Measurements from ENCODE around the gene PPM1H.

Gene PPM1H

DNA sequence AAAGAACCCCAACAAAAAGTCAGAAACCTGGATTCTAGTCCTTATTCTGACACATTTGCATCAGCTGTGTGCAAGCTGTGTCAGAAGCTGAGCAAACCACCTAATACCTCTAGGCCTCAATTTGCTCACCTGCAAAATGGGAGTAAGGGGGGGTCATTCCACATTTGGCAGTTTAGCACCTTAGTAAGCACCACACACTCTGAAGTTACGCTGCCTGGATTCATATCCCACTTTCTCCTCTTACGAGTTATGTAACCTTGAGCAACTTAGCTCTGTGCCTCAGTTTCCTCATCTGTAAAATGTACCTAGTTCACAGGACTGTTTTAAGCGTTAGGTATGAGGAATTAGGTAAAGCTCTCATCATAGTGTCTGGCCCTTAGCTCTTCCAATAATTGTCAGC is 218.9 kb downstream of the PPM1H start:
- DNase-seq (ENCODE audit: low read depth in 1 of 2, low spot score in 1 of 2): no peak

DNA sequence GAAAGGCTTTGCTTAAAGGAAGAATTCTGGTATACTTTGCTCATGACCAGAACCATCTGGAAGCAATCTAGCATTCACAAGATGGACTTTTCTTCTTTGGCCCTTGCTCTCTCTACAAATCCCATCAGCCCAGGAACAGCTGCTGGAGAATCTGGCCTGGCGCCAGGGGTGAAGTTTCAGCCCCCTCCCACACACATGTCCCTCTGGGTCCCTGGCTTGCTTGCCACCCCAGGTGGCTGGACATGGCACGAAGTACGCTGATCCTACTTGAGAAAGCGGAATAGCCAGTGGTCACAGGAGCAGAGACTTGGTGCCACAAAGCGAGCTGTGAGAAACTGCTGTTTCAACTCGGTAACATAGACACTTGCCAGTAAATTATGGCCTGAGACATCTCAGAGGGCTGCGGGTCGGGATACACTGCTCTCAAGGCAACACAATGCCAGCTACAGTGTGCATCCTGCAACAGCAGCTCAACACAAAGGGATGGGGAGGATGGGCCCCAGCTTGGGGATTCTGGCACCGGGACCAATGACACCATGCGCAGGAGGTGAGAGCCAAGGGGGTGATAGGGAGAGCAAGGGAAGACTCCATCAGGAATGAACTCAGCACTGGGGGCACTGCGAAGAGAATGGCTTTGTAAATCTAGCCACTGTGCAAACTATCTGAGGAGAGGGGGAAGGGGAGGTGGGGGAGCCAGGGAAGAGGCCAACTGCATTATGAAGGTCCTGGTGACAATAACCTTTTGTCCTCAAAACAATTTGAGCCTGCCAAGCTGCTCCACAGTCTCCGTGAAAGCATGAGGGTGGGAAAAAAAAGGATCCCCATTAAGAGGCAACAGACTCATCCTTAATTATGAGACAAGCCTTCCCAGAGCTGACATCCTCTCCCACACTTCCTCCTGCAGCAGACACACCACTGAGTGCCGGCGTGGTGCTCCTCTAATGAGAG is 219.9 kb downstream of the PPM1H start:
- no peak for DNase-seq (ENCODE audit: low read depth in 1 of 2, low spot score in 1 of 2)

DNA sequence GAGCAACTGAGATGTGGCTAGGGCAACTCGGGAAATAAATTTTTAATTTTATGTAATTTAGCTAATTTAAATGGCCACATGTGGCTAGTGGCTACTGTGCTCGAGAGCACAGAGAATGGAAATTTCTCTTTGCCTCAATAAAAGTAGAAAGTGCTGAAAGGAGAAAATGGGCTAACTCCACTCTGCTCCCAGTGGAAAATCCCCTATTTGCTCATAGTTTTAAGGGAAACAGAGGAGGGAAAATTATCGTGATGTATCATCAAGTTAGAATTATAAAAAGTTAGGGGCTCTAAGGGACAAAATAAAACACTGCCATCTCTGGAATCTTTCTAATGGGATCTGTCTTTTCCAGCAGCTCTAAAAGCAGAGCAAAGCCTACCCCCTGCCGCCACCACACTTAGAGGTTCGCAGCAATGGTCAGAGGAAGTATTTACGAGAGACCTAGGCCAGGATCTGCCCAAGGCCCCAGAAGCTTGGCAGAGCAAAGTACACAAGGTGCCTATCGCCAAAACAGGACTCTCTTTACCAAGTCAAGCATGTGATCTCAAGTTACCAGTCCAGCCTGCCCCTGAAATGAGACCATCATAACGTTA is 220.7 kb downstream of the PPM1H start:
- no peak for DNase-seq (ENCODE audit: low read depth in 1 of 2, low spot score in 1 of 2)

DNA sequence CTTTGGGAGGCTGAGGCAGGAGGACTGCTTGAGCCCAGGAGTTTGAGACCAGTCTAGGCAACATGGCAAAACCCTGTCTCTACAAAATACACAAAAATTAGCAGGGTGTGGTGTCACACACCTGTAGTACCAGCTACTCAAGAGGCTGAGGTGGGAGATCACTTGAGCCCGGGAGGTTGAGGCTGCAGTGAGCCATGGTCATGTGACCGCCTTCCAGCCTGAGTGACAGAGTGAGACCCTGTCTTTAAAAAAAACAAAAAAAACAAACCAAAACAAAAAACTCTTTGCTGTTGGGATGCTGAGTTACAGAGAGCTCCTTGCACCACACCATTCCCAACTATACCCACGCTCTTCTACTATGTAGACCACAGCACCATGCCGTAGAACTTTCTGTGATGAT is 221.2 kb downstream of the PPM1H start:
- no peak for DNase-seq (ENCODE audit: low read depth in 1 of 2, low spot score in 1 of 2)

DNA sequence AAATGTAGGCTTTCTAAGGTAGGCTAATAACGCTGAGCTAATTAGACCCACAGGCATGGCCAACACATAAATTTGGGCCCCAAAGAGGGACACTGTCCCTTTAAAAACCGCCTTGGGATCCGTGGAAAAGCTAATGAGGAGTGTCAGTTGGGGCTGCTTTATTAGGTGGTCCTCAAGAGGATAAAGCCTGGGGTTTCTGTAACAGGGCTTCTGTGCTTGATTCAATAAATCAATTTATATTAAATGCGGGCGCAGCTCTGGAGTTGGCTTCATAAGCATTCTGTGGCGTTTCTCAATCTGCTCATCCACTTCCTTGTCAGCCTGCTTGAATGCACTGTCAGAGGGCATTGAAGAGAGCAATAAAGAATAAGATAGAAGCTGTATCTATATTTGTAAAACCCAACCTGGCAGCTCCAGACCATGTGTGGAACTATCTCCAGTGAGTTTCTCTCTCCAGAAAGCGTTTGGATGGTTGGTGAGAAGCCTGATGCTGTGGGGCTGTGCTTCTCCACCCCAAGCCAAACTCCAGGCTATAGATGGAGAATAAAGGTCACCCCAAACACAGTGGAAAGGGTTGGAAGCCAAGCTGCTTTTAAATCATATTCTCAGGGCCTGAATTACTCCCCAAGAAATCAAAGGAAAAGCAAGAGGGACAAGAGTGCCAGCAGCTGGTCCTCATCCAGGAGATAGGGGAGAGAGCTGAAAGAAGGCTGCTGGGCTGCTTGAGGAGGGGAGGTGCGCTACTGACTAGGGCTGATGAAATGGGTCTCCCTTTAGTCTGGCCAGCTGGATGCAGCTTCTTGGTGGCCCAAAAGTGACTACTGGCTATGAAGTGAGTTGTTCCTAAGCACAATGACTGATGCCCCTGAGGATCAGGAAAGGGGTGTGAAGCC is 222.0 kb downstream of the PPM1H start:
- DNase-seq (ENCODE audit: low read depth in 1 of 2, low spot score in 1 of 2): no peak

DNA sequence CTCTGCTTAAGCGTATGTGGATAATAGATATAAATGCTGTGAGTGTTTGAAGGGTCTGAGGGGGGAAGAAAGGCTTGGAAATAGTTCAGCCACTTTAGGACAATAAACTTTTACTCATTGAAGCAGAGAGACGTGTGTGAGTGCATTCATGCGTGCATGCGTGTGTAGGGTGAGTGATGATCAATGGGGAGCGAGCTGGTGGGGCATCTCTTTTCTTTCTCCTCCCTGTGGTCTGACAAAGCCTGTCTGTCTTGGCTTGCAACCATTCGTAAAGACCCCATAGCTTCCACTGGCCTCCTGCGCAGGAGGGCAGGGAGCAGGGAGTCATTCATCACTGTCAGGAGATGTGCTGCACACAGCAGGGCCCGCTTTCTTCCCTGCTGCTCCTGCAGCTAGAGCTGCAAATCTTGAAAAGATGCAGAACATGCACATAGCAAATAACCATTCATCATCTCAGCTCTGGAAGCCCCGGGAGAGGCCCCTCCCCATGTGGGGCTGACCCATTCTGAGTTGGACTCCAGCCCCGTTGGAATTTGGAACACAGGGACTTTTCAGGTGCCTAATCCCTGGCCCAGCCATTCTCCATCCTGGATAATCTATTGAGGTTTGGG is 223.2 kb downstream of the PPM1H start:
- DNase-seq (ENCODE audit: low read depth in 1 of 2, low spot score in 1 of 2): no peak

DNA sequence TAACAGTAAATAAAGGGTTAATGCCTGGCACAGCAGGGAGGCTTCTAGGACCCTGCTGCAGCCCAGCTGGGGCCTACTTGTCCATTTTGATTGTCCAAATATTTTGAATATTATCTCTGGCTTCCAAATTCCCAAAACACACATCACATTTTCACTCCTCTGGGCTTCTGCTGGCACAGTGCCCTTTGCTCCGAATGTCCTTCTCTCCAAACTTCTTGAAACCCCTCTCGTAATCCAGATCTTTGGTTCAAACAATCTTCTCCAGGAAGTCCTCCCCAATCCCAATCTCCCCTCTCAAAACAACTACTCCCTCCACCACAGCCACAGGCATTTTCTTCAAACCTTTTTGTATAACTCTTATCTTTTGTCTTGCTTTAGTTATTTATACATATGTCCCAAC is 225.6 kb downstream of the PPM1H start:
- DNase-seq (ENCODE audit: low read depth in 1 of 2, low spot score in 1 of 2): no peak

DNA sequence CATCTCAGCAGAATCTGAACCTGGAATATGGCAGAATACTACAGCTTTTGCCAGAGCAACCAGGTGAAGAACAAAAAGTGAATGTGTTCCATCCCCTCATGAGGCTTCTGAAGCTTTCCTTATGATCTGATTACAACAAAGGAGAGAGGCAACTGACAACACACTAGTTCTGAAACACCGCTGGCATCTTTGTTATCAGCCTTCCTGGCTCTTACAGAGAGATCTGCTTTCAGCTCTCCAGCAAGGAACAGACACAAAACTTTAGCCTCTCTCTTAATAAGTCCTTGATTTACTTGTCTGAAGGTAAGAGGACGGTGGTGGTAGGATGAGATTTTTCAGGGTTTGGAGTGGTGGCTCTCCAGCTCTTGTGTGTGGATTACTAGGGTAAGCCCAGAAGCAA is 227.0 kb downstream of the PPM1H start:
- no peak for DNase-seq (ENCODE audit: low read depth in 1 of 2, low spot score in 1 of 2)

DNA sequence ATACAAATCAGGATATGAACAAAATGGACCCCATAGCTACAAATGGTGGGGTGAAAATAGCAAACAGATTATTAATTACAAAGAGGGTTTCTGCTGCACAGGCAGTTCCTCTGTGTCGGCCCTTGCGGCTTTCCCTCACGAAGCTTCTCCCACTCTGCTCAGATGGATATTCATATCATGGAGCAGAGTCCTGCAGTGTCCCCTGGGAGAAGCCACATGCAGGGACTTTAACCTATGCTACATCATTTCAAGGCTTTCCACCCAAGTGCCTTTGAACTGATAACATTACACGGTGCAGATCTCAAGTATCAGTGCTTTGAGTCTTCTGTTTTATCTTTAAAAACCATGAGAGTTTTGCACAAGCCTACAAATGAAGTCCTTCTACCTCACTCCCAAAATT is 229.1 kb downstream of the PPM1H start:
- no peak for DNase-seq (ENCODE audit: low read depth in 1 of 2, low spot score in 1 of 2)

DNA sequence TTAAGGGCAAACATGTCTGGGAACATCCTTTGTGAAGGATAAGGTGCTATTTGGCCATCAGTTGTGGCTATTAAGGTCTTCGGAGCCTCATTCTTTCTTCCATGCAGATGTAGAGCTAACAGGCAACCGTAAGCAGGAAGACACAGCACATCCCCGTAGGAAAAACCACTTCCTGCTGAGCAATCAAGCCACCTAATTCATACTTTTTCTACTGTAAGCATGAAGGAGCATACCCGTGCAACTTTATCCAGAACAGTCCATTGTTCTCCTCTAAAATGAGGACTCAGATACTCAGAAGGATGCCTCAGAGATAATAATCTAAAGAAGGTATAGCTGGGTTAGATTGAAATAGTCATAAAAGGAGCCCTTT is 232.0 kb downstream of the PPM1H start:
- no peak for DNase-seq (ENCODE audit: low read depth in 1 of 2, low spot score in 1 of 2)

DNA sequence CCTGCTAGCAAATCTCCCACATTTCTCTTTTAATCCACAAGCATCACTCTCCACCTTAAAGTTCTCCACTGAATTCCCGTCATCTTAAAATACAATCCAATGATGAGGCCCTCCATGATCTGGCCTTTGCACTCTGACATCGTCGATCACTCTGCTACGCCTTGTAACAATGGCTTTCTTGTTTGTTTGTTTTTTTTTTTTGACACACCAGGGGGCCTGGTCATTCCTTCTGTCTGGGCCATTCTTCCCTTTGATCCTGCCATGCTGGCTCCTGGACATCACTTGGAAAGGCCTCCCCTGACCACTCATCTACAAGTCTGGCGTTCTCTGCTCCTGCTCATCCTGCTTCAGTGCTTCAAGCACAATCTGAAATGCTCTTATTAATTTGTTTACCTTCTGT is 233.5 kb downstream of the PPM1H start:
- no peak for DNase-seq (ENCODE audit: low read depth in 1 of 2, low spot score in 1 of 2)

DNA sequence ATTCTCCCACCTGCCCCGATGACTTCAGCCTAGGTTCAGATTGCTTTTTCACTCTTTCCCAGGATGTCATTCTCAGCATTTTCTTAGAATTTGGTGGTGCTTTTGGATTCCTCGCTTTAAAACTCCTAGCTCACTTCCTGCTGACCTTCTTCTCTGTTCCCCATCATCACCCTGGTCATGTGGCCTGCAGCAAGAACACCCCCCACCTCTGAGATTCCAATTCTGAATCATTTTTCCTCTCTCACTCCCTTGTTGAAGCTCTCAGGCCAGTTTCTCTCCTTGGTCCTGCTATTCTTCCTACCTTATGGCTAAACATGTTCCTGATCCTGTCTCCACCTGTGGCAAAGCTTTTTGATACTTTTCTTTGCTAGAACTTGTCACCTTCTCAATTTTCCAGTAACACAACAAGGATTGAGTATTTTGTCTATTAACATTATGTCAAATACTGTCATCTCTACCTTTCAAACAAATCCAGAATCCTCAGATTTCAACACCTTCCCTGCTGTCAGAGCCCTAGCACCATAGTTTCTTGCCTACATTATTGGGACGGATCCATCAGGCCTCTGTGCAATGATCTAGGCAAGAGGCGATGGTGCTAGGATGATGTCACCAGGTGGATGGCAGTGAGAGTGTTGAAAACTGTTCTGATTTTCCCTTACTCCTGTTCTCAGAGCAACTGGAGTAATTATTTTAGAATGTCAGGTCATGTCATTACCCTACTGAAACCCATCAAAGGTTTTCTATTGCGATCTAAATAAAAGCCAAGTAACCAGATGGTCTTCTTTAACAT is 234.7 kb downstream of the PPM1H start:
- DNase-seq (ENCODE audit: low read depth in 1 of 2, low spot score in 1 of 2): no peak

DNA sequence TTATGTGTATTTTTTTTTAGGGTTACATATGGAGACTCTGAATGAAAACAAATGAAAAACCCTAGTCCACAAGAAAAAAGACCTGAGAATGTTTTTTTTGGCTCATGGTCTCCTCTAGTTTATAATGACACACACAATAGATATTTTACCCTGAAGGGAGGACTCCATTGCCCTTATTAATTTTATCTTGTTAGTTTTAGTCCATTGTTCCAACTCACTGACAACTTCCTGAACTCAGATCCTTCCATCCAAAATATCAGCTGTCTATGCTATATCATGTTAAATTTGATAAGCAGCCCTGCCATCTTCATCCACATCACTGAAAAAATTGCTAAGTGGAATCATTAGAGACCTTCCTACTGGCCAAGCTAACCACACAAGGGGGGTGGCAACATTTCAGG is 236.2 kb downstream of the PPM1H start:
- no peak for DNase-seq (ENCODE audit: low read depth in 1 of 2, low spot score in 1 of 2)

DNA sequence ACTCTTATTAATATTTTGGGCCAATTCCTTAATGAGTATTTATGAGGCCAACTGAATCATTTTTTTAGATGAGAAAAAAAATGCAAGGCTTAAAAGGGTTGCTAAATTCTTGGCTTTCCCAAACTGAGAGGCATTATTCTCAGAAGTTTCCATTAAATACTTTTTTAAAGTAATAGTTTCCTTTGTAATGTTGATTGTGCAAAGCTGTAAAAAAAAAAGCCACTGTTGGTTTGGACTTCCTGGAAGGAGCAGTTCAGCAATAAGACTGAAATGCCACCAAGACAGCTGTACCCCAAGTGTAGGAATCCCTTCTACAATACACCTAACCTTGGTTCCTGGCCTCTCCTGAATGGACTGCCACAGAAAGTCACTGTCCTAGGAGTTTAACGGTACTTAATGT is 237.1 kb downstream of the PPM1H start:
- no peak for DNase-seq (ENCODE audit: low read depth in 1 of 2, low spot score in 1 of 2)

DNA sequence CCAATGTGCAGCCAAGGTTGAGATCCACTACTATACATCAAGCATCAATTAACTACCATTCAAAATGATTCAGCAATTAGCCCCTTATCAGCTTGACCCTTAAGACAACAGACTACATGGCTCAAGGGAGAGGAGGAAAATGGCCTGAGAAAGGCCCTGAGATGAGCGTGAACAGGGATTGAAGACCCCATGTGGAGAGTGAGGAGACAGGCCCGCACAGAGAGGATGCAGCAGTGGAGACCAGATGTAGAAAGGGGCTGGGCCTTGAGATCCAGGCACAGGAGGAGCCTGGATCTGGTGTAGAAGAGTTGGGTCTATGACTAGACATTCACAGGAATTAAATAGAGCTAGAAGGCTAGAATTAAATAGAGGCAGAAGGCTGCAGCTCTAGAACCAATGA is 239.3 kb downstream of the PPM1H start:
- DNase-seq (ENCODE audit: low read depth in 1 of 2, low spot score in 1 of 2): no peak

DNA sequence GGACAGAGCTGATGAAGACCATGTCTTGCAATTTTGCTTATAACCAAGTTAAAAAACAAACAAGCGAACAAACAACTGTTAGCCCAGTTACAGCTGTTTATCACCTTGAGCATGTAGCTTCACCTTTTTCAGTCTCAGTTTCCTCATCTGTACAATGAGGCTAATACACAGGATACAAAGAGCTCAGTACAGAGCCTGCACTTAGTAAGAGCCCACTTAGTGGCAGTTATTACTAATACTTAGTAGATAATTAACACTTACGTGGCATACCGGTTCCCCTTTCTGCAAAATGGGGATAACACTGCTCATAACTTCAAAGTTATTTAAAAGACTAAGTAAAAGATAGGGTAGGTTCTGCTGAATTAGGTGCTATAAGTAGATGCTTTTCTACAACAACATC is 240.3 kb downstream of the PPM1H start:
- no peak for DNase-seq (ENCODE audit: low read depth in 1 of 2, low spot score in 1 of 2)

DNA sequence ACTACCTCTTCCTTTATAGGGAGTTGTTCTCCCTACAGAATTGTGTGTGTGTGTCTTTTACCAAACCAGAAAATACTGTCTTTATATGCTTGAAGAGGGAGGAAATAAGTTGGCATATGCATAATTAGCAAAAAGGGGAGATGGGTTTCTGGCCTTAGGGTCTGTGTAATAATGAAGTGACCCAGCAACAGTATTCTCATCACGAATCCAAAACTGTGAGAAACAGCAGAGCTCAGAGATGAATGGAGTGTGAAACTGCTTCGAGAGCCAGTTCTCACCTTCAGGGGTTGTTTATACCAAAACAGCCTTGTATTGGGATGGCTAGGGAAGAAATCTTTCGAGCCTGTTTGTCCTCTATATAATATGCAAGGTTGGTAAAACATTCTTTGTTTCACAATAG is 240.8 kb downstream of the PPM1H start:
- DNase-seq (ENCODE audit: low read depth in 1 of 2, low spot score in 1 of 2): no peak

DNA sequence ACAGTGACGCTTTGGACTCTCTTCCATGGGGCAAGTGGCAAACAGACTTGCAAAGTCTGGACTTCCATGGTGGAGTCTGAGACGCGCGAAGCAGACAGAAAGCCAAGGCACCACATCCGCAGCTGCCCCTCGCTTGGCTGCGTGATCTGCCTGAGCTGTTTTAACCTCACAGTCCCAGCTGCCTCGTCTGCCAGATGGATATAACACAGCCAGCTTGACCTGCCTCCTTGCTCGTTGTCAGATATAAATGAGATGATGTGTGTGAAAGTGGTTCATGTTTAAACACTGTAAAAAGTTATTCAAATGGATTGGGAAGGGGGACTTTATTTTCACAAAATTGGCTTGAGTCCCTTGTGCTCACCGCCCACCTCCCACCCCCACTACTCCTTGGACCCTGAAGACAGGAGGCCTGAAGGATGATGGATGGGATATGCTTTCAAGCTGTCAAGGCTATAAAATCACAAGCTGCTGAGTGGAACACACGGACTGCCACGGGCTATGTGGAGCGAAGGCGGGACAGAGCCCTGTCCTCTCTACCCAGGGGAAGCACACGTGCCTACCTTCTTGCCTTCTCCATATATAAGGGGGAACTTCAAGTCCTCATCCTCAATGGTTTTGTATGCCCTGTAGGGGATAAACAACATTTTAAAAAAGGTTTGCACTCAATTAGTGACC is 241.4 kb downstream of the PPM1H start:
- DNase-seq (ENCODE audit: low read depth in 1 of 2, low spot score in 1 of 2): no peak

DNA sequence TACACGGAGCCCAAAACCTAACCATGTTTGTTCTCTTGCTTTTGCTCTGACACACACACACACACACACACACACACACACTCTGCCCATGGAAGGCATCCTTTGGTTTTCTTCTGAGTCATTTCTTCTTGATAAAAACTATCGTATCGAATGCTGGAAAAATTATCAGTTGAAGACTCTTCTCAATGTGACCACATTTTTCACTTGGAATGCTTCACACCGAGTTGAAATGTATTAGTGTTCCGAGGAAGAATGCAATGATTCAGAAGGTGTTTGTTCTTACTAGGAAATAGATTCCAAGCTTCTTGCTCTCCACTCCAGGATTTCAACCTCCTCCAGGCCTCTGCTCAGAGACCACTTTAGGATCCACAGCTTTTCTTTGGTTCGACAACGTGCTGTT is 242.1 kb downstream of the PPM1H start:
- DNase-seq (ENCODE audit: low read depth in 1 of 2, low spot score in 1 of 2): no peak

DNA sequence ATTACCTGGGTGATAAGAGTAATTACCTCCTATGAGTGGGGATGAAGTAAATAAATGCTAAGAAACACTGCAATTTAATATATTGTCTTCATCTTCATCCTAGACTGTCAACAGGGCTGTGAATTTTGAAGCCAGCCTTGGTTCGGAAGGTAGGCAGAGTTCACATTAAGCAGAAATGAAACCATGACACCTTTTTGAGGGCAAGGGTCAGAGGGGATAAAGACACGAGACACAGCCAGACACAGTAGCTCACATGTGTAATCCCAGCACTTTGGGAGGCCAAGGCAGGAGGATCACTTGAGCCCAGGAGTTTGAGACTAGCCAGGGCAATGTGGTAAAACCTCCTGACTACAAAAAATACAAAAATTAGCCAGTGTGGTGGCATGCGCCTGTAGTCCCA is 243.6 kb downstream of the PPM1H start:
- DNase-seq (ENCODE audit: low read depth in 1 of 2, low spot score in 1 of 2): no peak

Data from activated CD4-positive, alpha-beta T cell treated with anti-CD3 and anti-CD28 coated beads, Interleukin-2, amount 50 U/mL, for 24 hours (primary cell).